HepG2 (cell line): ENCODE results near the gene ENO1. TPM values are rescaled to one million over a fixed set of nuclear protein-coding genes. Genes with fewer than 3 reads are reported as not detected.

ENCODE experiments used
- ARID4A ChIP-seq: sonication (generic); formaldehyde crosslinking; IDR thresholded peaks from 2 replicates; pipeline ENCODE4 v1.5.0; 2020; ENCODE audit warnings: mild to moderate bottlenecking, missing genetic modification reagents, borderline replicate concordance
- CEBPG ChIP-seq: IDR thresholded peaks from 2 replicates; pipeline ENCODE4 v1.6.1; 2016
- CREB1 ChIP-seq, 2 experiments: fragments of 450-650 bp in 1 of 2; IDR thresholded peaks; 2 replicates each; pipeline ENCODE4 v1.6.1; 2016 to 2017; ENCODE audit warnings: control low read depth in 1 of 2, mild to moderate bottlenecking in 1 of 2, missing compliant biosample characterization in 1 of 2, missing genetic modification characterization in 1 of 2
- CREM ChIP-seq, 2 experiments: sonication (generic) in 1 of 2; formaldehyde crosslinking in 1 of 2; IDR thresholded peaks; 2 replicates each; pipeline versions ENCODE4 v1.4.0 to v1.6.1; 2016 to 2020; ENCODE audit warnings: antibody characterized with exemption in 1 of 2, mild to moderate bottlenecking in 1 of 2, missing genetic modification reagents in 1 of 2
- HDAC1 ChIP-seq: sonication (generic); formaldehyde crosslinking; IDR thresholded peaks from 2 replicates; pipeline ENCODE4 v1.5.1; 2020; ENCODE audit warnings: mild to moderate bottlenecking, missing genetic modification reagents
- HOXA9 ChIP-seq: sonication (generic); formaldehyde crosslinking; IDR thresholded peaks from 2 replicates; pipeline ENCODE4 v1.8.1; 2022; ENCODE audit warnings: missing genetic modification reagents, mild to moderate bottlenecking, moderate library complexity, borderline replicate concordance
- PHF20 ChIP-seq: sonication (generic); formaldehyde crosslinking; IDR thresholded peaks from 2 replicates; pipeline ENCODE4 v1.5.0; 2020; ENCODE audit warnings: mild to moderate bottlenecking, missing genetic modification reagents
- PHF21A ChIP-seq: sonication (generic); formaldehyde crosslinking; IDR thresholded peaks from 2 replicates; pipeline ENCODE4 v1.5.0; 2020; ENCODE audit warnings: mild to moderate bottlenecking, missing genetic modification reagents
- SKI ChIP-seq: fragments of 450-650 bp; IDR thresholded peaks from one replicate; pipeline ENCODE4 v1.6.1; 2018; ENCODE audit warnings: mild to moderate bottlenecking; ENCODE audit not compliant: partially characterized antibody
- TCF12 ChIP-seq, 2 experiments: fragments of 450-650 bp in 1 of 2; sonication (generic) in 1 of 2; formaldehyde crosslinking in 1 of 2; IDR thresholded peaks; 2 replicates each; pipeline versions ENCODE4 v1.6.1 to v1.8.0; 2017 to 2022; ENCODE audit warnings: antibody characterized with exemption in 1 of 2, mild to moderate bottlenecking in 1 of 2, missing genetic modification reagents in 1 of 2, moderate library complexity in 1 of 2
- YEATS2 ChIP-seq: sonication (generic); formaldehyde crosslinking; IDR thresholded peaks from 2 replicates; pipeline ENCODE4 v1.4.0; 2020; ENCODE audit warnings: missing genetic modification reagents, borderline replicate concordance
- ZBTB7B ChIP-seq: sonication (generic); formaldehyde crosslinking; IDR thresholded peaks from 2 replicates; pipeline ENCODE4 v1.4.0; 2020; ENCODE audit warnings: missing genetic modification reagents
- ZNF232 ChIP-seq: sonication (generic); formaldehyde crosslinking; IDR thresholded peaks from 2 replicates; pipeline ENCODE4 v1.4.0; 2020; ENCODE audit warnings: missing genetic modification reagents, borderline replicate concordance
- ZNF317 ChIP-seq: sonication (generic); formaldehyde crosslinking; IDR thresholded peaks from 2 replicates; pipeline ENCODE4 v1.5.0; 2020; ENCODE audit warnings: mild to moderate bottlenecking, missing genetic modification reagents
- ZNF326 ChIP-seq: sonication (generic); formaldehyde crosslinking; IDR thresholded peaks from 2 replicates; pipeline ENCODE4 v1.4.0; 2020; ENCODE audit warnings: missing genetic modification reagents, borderline replicate concordance
- ZNF572 ChIP-seq: sonication (generic); formaldehyde crosslinking; IDR thresholded peaks from 2 replicates; pipeline ENCODE4 v1.5.1; 2020; ENCODE audit warnings: mild to moderate bottlenecking, missing genetic modification reagents
- ZNF770 ChIP-seq: sonication (generic); formaldehyde crosslinking; IDR thresholded peaks from 2 replicates; pipeline ENCODE4 v1.5.0; 2020; ENCODE audit warnings: mild to moderate bottlenecking, missing genetic modification reagents
- polyA plus RNA-seq, 8 experiments: library from polyadenylated mRNA; depleted of rRNA in 3 of 8; stranded (reverse) in 7 of 8; unstranded in 1 of 8; fragments of >200 nt; fragmentation: Illumina TruSeq in 4 of 8; extraction: Trizol in 4 of 8; gene quantifications; 2 replicates each; pipeline versions ENCODE4 v1.2.1 to v1.2.3, GENCODE V29; 2011 to 2016; ENCODE audit warnings: low read depth in 4 of 8, missing spikeins in 1 of 8, mixed read lengths in 1 of 8; ENCODE audit not compliant: insufficient read depth in 1 of 8
- total RNA-seq, 5 experiments: library from RNA; depleted of rRNA; stranded (reverse); fragments of >200 nt; fragmentation: Illumina TruSeq; extraction: Trizol; gene quantifications; 2 replicates each; pipeline ENCODE4 v1.2.3, GENCODE V29; 2016; ENCODE audit warnings: low read depth in 1 of 5
- TF ChIP-seq, protein P1 (sequence below): IDR thresholded peaks from 2 replicates; pipeline ENCODE4 v1.6.1; 2016
- TF ChIP-seq, protein P2 (sequence below): IDR thresholded peaks from 2 replicates; pipeline ENCODE4 v1.6.1; 2012; ENCODE audit warnings: low read depth, low read length, improper control_type of control experiment

The ENO1 gene
- total and polyA plus RNA-seq, 2 of the 13 experiments (the other 11 are each of a cell fraction or from before 2014, with no cell fraction given), result 1,559 to 3,103 TPM

GRCh38 chr1:8879922-8880676, 1.6 kb upstream of the ENO1 start (continued):
- TF ChIP-seq ZNF770 (CRISPR knock-in tag) (0 out of 2 replicates have a peak, but pooled peaks have one; percentile 10), PHF21A (CRISPR knock-in tag) (peak; percentile 39; the same call in 1 of the 2 replicates), CREB1 (IDR thresholded peaks at IDR 0.05) (no peak), CREB1 (CRISPR knock-in tag; IDR thresholded peaks at IDR 0.05) (peak; percentile 67), ZNF232 (CRISPR knock-in tag) (peak; percentile 87; the same call in 1 of the 2 replicates), CEBPG (peak; percentile 48), HDAC1 (CRISPR knock-in tag) (peak; percentile 1; the same call in 1 of the 2 replicates), TCF12 (IDR thresholded peaks at IDR 0.05) (no peak), TCF12 (CRISPR knock-in tag; IDR thresholded peaks at IDR 0.05) (no peak), PHF20 (CRISPR knock-in tag) (no peak), YEATS2 (CRISPR knock-in tag) (peak; percentile 46; the same call in 1 of the 2 replicates), ZBTB7B (no peak), ZNF572 (CRISPR knock-in tag) (no peak), SKI (no peak), CREM (IDR thresholded peaks at IDR 0.05) (peak; percentile 35; the same call in 1 of the 2 replicates), CREM (CRISPR knock-in tag; IDR thresholded peaks at IDR 0.05) (no peak), ZNF326 (CRISPR knock-in tag) (no peak), HOXA9 (CRISPR knock-in tag) (no peak), ARID4A (CRISPR knock-in tag) (peak; percentile 58; the same call in 1 of the 2 replicates), ZNF317 (peak; percentile 98)
- TF ChIP-seq, protein P1, sequence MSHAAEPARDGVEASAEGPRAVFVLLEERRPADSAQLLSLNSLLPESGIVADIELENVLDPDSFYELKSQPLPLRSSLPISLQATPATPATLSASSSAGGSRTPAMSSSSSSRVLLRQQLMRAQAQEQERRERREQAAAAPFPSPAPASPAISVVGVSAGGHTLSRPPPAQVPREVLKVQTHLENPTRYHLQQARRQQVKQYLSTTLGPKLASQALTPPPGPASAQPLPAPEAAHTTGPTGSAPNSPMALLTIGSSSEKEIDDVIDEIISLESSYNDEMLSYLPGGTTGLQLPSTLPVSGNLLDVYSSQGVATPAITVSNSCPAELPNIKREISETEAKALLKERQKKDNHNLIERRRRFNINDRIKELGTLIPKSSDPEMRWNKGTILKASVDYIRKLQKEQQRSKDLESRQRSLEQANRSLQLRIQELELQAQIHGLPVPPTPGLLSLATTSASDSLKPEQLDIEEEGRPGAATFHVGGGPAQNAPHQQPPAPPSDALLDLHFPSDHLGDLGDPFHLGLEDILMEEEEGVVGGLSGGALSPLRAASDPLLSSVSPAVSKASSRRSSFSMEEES (CRISPR knock-in tag), result no peak; the same call in 1 of the 2 replicates
- TF ChIP-seq, protein P2, sequence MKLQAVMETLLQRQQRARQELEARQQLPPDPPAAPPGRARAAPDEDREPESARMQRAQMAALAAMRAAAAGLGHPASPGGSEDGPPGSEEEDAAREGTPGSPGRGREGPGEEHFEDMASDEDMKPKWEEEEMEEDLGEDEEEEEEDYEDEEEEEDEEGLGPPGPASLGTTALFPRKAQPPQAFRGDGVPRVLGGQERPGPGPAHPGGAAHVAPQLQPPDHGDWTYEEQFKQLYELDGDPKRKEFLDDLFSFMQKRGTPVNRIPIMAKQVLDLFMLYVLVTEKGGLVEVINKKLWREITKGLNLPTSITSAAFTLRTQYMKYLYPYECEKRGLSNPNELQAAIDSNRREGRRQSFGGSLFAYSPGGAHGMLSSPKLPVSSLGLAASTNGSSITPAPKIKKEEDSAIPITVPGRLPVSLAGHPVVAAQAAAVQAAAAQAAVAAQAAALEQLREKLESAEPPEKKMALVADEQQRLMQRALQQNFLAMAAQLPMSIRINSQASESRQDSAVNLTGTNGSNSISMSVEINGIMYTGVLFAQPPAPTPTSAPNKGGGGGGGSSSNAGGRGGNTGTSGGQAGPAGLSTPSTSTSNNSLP, result 0 out of 2 replicates have a peak, but pooled peaks have one; percentile 8
